ENCODE measurements around the gene BCAR3.
A peak's percentile ranks its signal among the peaks of the same experiment; 100 is the strongest.
"Not testable (repeated sequence)": the region's sequence is repeated elsewhere in the genome, so short reads cannot be mapped to it uniquely, and the experiment has no call there.

The BCAR3 gene

DNA sequence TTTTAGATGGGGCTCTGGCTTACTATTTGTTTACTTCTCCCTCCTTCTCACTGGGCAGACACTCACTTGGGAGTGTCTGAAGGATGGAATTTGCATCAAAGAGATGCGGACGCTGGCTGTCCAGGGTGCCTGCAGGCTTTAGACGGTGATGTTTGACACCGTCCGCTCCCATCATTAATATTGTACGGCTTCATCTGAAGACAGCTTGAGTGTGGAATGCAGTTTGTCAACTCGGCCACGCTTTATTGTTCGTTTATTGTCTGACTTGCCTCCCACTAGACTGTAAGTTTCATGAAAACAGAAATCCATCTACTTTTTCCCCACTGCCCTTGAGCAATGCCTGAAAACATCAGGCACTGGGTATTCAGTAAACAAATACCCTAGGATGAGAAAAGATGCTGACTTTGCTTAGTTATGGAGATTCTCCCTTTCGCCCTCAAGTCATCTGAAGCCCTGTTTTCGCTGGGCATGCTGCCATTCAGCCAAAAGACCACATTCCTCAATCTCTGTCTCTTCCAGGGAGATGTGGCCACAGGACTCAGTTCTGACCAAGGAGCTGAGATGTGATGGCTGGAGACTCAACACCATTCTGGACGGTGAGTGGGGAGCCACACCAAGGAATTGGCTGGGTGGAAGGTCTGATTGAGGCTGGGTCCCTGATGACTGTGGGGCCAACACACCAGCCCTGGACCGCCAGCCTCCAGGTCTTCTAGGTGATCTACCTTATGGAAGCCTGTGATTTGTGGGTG is 87.6 kb downstream of the BCAR3 start:
- DNase-seq: no peak

DNA sequence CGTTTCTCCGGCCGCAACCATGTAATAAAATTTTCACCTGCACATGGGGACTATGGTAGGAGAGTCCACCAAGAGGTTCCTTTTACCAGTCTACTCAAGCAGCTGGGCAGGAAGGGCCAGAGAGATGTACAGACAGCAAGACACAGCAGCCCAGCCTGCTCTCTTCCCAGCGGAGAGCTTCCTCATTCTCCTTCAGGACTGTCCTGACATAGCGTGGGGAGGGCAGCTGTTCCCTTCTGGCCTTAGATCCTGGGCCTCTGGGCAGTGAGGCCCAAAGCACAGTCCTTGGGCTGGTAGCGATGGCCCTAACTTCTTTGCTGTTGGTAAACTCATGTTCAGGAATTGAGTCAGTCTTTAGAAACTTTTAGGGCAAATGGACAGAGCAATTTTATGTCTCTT is 89.1 kb downstream of the BCAR3 start:
- no peak for DNase-seq

DNA sequence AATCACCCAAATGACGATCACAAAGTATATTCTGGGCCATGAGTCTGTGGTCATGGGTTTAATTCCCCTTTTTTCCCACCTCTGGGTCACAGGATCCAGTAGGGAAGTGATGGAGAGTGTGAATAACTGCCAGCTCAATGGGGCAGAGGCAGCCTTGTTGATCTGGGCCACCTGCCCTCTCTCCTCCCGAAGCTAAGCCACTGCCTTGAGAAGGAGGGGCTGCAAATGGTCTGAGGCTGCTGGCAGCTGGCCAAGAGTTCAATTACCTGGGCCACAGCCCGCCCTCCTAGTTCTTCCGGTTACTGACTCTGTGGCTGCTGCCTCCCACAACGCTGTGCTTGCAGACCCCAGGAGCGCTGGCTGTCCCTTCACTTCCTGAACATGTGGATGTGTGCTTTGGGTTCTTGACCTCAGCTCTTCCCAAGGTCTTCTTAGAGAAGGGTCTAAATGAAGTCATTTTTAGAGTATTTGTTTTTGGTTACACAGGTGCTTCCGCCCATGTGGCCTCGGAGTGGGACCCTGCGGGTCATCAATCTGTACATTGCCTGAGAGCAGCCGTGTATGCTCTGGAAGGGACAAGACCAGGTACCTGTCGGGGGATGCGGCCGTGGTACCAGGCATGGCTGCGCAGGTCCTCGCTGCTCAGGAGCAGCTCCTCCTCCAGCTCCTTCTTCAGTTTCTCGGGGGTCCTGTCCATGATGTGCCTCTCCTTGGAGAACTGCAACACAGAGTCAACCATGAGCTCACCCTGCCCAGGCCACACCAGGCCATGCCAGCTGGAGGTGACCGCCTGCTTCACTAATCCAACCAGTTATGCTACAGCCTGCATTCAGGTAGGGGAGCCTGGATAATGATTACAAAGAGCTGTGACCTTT is 89.7 kb downstream of the BCAR3 start:
- DNase-seq: peak; percentile 71

DNA sequence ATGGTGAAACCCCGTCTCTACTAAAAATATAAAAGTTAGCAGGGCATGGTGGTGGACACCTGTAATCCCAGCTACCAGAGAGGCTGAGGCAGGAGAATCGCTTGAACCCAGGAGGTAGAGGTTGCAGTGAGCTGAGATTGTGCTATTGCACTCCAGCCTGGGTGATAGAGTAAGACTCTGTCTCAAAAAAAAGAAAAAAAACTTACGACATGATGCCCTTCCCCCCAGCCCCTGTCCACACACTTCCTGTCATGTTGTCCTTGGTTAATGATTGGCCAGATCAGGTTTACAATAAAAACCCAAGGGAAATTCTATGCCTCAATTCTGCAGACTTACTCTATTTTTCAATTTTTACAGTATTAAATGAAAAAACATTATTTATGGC is 90.4 kb downstream of the BCAR3 start:
- DNase-seq: not testable (repeated sequence)

DNA sequence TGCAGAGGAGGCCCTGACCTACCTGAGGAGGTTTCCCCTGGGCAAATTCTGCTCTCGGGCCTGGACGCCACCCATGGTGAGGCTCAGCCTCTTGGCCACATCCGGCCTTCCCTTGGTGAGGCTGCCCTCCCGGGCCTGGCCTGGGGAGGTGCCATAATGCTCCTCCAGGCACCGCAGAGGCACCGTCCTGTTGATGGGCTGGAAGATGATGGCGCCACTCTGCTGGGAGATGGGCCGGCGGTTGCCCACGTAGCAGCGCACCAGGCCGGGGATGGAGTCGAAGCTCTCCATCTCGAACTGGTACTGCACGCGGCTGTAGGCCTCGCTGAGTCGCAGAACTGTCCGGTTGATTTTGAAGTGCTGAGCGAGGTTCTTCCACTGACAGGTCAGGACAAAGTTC is 92.7 kb downstream of the BCAR3 start:
- no peak for DNase-seq

DNA sequence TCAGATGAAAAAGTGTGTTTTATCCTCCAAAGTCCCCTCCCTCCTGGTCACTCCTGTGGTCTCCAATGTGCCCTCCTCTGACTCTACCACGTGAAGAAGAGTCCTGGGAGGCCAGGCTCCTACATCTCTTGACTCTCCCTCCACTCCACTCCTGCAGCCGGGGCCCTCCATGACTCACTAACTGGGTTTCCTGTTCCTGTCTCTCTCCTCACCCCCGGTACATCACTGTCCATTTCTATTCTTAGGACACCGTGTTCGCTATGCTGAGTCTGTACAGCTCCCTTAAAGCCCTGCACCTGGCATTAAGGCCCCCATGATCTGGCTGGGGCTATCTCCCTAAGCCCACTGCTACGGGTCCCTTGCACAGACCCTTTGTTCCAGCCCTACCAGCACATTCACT is 93.4 kb downstream of the BCAR3 start:
- no peak for DNase-seq

DNA sequence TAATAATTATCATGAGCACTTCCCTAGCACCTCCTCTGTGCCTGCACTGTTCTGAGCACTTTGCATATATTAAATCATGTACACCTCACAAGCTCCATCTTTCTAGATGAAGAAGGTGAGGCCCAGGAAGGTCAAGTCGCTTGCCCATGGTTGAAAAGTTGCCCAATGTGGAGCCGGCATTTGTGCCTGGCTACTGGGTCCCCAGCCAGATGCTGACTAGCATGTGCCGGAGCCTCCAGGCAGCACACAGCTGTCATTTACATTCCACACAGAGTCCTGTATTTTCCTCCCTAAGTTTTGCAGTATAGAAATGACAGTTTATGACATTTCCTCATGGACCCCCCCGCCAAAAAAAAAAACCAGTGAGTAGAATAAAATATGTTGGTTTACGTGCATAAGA is 94.3 kb downstream of the BCAR3 start:
- no peak for DNase-seq

DNA sequence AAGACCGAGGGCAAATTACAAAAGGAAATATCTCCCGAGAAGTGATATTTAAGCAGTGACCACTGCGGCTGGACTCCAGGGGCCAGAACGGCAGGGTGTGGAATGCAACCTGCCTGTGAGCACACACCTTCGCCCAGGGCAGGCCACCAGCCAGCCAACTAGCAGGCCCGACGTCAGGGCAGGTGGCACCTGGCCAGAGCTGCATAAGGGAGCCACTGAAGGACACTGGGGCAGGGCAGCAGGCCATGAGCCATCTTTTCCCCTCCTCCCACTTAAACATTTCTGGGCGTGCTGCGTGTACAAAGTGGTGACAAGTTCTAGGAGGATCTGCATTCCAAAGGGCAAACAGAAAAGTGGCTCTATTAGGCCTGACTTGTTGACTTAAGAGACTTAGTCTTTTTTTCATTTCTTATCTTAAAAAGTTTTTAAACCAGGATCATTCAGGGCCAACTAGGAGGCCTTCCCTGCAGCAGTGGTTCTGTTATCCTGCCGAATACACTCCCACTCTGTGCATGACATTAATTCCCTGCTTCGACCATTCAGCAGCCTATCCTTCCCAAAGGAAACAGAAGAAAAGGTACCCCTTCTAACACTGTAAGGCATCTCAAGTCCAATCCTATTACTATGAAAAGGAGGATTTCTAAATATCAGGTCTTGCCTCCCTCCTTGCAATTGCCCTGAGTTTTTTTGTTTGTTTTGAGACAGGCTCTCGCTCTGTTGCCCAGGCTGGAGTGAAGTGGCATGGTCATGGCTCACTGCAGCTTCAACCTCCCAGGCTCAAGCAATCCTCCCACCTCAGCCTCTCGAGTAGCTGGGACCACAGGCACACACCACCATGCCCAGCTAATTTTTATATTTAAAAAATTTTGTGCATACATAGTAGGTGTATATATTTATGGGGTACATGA is 96.3 kb downstream of the BCAR3 start:
- DNase-seq: no peak

DNA sequence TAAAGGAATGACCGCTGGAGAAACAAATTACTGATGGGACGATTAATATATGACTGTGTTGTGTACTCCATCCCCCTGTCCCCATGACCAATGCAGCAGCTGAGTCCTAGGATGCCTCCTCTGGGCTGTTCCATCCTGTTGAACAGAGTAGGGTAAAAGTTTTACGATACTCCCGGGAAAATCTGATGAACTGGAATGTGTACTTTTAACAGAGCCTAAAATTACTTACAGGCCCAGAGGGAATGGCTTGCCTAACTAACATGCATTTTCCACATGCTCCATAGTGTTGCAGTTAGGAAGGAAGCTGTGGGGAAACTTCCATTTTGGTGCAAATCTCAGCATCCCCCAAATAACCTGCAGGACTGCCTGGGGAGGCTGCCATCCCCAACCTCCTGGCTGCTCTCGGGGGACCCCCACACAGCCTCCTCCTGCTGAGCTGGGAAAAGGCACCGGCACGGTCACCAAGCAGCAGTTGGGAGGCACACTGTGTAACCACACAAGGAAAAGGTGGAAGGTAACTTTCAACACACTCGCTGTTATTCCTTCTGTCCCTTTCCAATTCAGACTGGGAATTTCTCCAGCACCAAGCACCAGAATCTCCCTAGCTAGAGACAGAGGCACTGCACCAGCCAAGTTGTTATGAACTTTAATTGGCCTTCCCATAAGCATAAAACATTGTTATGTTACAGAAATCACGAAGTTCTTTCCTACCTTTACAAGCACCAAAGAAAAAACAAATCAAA is 97.2 kb downstream of the BCAR3 start:
- no peak for DNase-seq

DNA sequence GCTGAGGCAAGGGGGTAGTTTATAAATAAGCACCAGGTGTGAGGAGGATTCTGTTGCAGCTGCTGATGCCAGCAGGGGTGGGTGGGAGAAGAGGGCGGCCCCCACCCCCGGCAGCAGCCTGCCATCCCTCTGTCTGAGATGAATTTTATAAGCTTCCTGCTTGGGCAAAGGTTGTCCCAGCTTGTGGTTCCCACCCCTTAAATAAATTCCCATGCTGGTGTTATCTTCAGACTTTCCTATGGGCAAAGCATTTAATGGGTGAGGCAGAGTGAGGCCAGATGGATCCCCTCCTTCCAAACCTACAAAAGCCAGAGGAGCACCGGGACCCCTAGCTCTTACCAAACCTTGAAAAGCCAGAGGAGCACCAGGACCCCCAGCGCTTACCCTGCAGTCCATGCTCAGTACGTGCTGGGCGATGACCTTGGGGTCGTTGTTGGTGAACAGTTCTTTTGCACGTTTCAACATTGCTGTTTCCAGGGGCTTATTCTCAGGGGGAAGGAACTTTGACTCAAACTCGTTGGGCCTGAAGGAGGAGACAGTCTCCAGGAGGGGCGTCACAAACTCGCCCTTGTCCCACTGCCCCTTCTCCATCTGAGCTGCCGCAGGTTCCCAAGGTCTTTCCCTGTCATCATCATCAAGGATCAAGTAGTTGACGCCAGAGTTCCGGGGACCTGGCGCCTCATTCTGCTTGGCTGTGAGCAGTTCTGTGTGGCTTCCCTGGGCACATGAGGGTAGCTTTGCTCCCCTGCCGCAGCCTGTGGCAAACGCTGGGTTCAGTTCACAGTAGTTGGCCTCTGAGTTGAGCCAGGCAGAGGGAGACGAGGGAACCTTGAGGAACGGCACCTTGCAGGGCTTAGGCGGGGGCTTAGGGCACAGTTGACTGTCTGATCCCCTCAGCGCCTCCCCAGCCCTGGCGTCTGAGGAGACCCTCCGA is 99.5 kb downstream of the BCAR3 start:
- peak; percentile 22 for DNase-seq

DNA sequence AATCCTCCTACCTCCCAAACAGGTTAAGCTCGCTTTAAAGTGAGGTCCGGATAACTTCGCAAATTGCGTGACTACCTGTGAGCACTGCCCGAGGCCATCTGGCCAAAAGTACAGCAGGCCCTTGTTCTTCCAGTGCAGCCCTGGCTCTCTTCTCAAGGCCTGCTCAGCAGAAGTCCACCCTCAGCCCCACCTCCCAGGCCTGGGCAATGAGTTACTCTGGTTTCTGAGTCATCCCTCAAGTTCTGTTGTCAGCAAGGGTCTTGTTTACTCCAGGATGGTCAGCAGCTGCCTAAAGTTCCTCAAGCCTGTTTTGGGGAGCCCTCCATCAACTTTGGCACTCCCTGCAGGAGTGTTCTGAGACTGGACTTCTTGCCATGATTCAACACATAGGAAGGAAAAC is 101.7 kb downstream of the BCAR3 start:
- DNase-seq: no peak

DNA sequence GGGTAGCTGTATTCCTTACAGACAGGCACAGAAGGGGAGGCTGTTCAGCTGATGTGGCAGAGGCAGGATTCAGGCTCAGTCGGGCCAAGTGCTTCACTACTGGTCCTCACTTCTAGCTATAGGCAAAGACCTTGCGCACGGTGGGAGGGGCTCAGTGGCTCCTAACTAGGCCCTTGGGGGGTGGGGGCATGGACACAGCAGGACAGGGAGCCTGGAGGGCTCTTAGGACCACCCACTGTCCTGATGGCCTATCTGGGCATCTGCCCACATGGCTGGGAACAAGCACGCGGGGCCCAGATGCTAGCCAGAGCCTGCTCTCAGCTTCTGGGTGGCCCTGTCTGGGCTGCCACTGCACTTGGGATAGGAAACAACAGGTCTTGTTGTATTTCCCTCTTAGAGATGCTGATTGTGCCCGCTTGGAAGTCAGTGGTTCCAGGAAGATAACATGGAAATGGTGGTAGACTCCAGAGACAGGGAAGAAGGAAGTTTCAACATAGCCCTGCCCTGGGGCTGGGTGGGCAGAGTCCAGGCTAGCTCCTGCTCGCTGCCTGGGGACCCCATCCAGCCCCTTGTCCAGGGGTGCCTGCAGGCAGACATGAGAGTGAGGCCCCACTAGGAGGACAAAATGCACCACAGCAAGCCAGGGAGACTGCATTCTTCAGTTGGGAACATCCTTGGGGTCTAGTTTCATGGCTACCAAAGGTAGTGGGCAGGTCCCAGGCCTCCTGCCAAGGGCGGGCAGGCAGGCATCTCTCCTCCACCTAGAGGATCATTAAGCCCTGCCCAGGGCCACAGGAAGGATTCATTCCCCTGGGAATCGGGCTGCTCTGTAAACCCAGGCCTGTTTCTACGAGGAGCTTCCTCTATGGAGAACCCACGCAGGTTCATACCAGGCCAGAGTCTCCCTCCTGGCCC is 102.5 kb downstream of the BCAR3 start:
- no peak for DNase-seq

DNA sequence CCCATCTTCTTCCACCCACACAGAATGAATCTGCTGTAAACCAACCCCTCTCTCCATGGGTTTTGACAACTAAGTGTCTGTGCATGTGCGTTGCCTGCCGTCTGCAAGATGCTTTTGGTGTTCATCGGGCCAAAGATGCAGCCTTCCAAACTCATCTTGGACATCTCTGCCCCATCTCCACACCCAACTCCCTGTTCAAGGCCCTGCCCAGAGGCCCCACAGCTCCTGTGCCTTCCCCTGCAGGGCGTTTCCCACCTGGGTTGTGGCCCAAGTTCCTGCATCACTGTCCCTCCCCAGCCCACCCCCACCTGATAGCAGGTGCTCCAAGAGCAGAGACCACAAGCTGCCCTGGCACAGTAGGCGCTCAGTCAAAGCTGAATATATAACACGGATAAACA is 103.2 kb downstream of the BCAR3 start:
- no peak for DNase-seq

DNA sequence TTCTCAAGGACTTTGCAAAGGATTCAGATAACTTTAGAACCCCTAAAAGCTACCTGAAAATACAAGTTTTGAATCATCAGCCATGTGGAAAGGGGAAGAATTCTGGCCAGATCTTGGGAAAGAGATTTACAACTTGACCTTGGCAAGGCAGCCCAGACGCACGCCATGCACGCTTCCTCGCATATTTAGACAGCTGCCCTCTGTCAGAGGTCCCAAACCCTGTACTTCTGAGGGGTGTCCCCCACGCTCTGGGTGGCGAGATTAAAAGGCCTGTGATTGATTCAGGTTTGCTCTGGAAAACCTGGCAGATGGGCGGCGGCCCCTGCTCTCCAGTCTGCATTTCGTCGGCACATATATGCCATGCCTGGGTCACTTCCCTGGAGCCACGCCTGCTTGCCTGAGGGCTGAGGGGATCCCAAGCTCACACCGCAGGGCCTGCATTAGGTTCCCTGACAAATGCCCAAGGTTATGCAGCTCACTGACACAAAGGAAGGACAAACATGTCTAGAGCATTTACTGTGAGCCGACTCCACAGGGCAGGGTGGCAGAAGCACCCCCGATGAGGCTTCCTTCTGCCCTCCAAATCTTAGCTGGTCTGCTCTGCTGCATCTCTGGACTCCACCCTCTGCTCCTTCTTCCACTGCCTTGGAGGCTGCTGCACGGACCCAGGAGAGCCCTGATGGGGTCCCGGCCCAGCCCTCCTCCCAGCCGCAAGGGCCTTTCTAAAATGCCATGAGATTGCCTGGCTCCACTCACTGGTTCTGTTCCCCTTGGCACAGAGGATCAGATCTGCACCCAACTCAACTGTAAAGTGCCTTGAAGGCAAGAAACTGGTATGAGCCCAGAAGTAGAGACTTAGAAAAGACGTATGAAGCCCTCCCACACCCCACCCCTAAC is 103.9 kb downstream of the BCAR3 start:
- DNase-seq: no peak

DNA sequence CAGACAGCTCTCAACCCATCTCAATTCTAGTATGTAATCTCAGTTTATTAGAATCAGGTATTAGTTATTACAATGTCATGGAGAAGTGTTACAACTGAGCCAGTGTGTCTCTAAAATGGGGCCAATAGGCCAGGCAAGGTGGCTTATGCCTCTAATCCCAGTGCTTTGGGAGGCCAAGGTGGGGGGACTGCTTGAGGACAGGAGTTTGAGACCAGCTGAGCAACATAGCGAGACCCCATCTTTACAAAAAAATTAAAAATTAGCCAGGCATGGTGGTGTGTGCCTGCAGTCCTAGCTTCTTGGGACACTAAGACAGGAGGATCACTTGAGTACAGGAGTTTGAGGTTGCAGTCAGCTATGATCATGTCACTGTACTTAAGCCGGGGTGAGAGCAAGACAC is 104.9 kb downstream of the BCAR3 start:
- no peak for DNase-seq

DNA sequence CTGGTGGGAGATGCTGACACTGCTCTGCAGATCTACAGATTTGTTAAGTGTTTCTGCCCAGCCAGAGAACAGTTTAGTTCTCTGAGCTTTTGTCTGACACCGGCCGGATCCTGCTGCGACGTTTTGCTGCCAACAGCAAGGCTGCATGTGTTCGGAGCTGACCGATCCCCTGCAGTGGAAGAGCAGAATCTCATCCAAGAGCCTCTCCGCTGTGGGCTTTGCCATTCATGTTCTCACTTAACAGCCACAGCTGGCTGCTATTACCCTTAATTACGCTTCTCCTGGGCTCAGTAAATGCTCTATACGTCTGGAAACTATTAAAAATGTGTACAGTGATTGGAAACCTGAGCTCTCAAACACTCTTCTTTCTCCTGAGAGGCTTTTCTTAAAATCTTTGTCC is 105.3 kb downstream of the BCAR3 start:
- DNase-seq: no peak

DNA sequence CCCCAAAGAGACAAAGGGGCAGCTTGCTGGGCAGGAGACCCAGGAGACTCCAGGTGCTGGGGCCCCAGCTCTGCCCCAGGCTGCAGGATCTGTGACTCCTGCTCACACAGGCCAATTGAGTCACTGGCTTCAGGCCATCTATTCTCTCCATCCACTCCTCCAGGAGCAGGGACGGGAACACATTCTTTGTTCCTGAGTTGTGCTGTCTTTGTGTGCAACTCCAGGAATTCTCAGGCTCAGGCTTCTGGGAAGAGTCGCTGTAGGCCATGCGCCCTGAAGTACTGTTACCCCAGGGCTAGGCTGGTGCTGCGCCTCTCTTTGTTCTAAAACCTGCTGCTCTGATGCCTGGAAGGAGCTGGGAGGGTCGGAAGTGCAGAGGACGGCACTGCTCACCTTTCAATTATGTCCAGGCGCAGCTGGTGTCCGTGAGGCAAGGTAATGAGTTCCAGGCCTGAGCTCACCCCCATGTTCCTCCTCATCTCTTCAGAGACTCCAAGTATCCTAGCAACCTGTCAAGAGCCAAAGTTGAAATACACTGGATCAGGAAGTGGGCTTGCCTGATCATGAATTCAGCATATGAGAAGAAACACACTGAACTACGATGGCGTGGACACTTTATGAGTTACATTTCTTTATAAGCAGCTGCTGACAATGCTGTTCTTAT is 105.9 kb downstream of the BCAR3 start:
- no peak for DNase-seq

DNA sequence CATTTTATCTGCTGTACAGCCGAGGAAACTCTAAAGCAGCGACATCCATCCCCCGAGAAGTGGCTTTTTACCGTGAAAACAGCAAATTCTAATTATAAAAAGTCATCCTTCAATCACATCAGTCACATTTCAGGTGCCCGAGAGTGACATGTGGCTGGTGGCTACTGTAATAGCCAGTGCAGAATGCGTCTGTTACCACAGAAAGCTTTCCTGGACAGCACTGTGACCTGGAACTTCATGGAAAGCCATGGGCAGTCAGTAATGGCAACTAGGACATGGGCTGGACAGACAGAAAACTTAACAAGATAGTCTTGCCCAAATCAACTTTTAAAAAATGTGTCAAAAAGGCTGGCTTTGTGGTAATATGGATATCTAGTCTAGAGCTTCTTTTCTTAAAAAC is 106.6 kb downstream of the BCAR3 start:
- no peak for DNase-seq

DNA sequence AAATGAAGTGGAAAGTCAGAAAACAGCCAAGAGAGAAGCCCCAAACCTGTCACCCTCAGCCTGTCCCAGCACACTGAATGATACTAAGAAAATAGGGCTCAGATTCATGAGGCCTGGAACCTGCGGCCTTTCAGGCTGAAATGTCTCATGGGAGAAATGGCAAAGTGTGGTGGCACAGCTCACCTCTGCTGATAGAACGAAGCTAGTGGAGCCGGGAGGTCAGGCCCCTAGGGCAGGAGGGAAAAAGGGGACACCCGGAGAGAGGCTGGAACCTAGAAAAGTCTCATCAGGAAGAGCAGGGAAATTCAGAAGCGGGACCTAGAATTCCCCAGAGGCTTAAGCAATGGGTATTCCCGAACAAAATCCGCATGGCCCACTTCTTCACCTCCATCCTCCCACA is 107.1 kb downstream of the BCAR3 start:
- no peak for DNase-seq

Data from NCI-H2171 (cell line).